Stimulated activated CD4-positive, alpha-beta T cell treated with anti-CD3 and anti-CD28 coated beads, TNF-alpha, amount 100 ng/mL, for 4 hours (primary cell): ENCODE data around the gene PYURF.

Source experiments
- DNase-seq, 3 experiments: peaks; one replicate each; pipeline ENCODE4 v3.0.0-alpha.2; 2020; ENCODE audit warnings: low read depth in 3 of 3

PYURF gene

DNA sequence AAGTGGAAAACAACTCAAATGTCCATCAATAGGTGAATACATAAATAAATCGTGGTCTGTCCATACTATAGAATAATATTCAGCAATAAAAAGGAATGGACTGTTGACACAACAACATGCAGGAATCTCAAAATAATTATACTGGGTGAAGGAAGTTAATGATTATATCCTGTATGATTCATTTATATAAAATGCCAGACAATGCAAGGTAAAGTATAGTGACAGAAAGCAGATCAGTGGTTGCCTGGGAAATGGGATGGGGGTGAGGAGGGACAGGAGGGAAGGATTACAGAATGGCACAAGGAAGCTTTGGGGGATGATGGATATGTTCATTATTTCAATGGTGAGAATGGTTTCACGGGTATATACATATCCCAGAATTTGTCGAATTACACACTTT is 12.3 kb downstream of the PYURF start:
- no peak for DNase-seq

DNA sequence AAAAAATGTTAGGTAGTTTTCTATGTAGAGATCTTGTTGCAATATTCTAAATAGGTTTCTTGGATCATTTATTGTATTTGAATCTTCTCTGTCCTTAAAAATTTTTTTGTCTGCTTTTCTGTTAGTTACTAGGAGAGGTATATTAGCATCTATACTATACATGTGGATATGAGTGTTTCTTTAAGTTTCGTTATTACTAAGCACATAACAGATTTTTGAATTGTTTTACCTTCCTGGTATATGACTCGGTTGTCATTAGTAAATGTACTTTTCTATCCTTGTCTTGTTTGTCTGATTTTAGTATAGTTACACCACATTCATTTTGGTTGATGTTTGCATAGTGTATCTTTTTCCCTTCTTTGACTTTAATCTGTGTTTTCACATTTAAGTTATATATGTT is 20.2 kb downstream of the PYURF start:
- no peak for DNase-seq

DNA sequence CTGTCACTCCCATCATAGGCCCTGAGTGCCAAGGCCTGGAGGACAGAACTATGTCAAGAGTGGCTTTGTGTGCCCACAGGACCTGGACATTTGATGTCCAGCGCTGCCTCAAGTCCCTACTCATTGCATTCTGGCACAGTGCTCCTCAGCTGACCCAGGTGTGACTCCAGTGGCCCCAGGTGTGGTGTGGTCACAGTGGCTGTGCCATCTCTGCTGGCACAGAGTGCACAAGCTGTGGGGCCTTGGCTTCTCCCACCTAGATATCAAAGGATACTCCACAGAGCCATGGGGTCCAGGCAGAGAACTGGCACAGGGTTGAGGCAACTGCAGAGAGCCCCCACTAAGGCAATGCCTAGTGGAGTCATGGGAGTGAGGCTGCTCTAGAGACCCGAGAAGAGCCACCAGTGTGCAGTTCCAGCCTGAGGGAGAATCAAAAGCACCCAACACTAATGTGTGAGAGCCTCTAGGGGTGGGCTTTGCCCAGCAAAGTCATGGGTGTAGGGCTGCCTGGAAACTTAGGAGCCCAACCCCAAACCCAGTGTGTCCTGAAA is 25.6 kb downstream of the PYURF start:
- DNase-seq = no peak

DNA sequence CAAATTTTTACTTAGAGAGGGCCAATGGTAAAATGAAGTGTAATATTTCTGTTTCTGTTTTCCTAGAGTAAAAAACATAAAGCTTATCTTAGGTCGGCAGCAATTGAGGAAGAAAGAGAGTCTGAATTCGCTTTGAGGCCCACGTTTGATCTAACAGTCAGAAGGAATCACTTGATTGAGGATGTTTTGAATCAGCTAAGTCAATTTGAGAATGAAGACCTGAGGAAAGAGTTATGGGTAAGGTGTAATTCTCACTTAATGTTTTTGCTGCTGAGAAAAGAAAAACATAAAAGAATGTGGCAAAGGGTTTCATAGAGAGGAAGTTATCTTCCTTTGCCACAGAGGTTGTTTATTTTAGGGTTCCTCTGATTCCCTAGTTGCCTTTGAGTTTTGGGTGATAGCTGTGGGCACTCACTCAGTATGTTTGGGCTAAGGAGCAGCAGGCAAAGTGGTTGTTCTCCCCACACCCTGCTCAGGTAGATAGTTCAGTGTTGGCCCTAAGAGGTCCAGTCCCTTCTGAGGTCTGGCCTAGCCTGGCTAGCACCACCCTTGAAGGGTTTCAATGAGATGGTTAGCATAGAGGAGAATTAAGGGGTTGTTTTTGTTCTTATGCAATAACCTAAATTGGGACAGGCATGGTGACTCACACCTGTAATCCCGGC is 34.3 kb downstream of the PYURF start:
- no peak for DNase-seq

DNA sequence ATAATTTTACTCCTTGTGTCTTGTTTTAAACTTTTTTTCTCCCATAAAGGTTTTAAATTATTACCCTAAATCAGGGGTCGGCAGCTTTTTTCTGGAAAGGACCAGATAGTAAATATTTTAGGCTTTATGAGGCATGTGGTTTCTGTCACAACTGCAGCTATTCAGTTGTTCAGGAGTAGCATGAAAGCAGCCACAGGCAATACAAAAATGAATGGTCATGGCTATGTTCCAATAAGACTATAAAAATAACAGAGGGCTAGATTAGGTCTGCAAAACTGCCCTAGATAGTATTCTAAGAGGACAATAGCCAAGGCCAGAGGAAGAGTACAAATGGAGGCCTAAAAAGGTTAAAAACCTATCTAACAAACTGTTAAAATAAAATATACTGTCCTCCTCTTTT is 42.0 kb downstream of the PYURF start:
- no peak for DNase-seq

DNA sequence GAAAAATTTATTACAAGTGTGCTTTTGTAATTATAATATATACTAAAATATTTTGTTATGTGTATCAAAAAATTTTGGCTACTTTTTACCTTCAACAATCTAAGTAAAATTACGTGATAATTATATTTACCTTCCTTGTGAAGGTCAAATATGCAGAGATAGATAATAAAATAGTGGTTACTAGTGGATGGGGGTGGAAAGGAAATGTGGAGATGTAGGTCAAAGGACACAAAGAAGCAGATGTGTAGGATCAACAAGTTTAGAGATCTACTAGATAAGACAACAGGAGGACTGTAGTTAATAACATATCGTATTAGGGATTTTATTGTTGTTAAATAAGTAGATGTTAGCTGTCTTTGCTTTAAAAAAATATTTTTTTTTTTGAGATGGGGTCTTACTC is 45.3 kb downstream of the PYURF start:
- no peak for DNase-seq

DNA sequence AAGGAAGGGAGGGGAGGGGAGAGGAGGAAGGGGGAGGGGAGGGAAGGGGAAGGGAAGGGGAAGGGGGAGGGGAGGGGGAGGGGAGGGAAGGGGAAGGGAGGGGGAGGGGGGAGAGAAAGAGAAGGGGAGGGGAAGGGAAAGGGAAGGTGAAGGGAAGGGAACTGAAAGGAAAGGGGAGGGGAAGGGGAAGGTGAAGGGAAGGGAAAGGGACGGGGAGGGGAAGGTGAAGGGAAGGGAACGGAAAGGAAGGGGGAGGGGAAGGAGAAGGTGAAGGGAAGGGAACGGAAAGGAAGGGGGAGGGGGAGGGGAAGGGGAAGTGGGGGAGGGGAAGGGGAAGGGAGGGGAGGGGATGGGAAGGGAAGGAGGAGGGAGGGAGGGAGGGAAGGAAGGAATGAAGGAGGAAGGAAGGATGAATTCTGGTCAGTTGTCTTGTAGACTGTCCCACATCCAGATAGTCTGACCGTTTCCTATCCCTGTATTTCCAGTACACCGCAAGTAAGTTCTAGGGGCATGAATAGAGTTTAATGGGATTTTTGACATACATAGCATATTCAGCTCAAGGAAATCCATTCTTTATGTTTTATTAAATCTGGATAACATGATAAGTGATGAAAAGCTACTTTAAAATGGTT is 46.2 kb downstream of the PYURF start:
- DNase-seq = no peak
